ENCODE results near the gene TXLNB. TPM values are rescaled to one million over a fixed set of nuclear protein-coding genes. Genes with fewer than 3 reads are reported as not detected.
A peak's percentile ranks its signal among the peaks of the same experiment; 100 is the strongest.

Gene TXLNB
- total and polyA plus RNA-seq, 2 of the 4 experiments (the other 2 are of a cell fraction), result under 0.01 to 0.05 TPM

DNA sequence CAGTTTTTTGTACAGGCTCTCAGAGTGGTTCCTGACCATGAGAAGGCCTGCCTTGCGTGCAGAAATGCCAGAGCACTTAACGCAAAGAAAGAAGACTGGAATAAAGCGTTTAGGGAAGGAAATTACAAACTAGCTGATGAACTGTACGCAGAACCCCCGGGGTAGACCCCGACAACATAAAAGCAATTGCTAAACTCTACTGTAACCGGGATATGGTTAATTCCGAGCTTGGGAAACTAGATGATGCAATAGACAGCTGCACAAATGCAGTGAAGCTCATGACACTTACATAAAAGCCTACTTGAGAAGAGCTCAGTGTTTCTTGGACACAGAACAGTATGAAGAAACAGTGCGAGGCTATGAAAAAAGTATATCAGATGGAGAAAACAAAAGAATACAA, 47.0 kb upstream of the TXLNB start:
- WGBS, 2 experiments (ENCODE audit: extremely low coverage in 2 of 2, insufficient read length in 1 of 2), result no CpG with 5 or more reads among the region's 9 CpGs
- Histone ChIP-seq H4K5ac (ENCODE audit: low read depth, low read length) (peak overlapping the region; percentile 25; the same call in 1 of the 2 replicates), H3K9ac (ENCODE audit: low read depth, low read length) (no peak overlapping the region), H3K9me1 (ENCODE audit: insufficient read depth, low read length) (no peaks in the 10 kb centered on the region), H2BK15ac (ENCODE audit: low read depth, low read length) (no peak overlapping the region), H3K4me1 (ENCODE audit: control insufficient read depth, insufficient read depth, low read length) (peaks cover 6% of the 10 kb centered on the region), H3K27me3 (ENCODE audit: control insufficient read depth, insufficient read depth, low read length) (no peaks in the 10 kb centered on the region), H3K23ac (ENCODE audit: low read depth, low read length) (no peak overlapping the region), H3K9me3 (ENCODE audit: control insufficient read depth, insufficient read depth, low read length) (no peaks in the 10 kb centered on the region), H4K91ac (ENCODE audit: insufficient read depth, low read depth, low read length) (no peak overlapping the region), H3K79me1 (ENCODE audit: low read depth in 1 of 2, low read length in 2 of 2) (no peaks in the 10 kb centered on the region), H2BK20ac (ENCODE audit: low read depth, low read length) (no peak overlapping the region), H3K4me3 (ENCODE audit: insufficient read depth, low read depth, low read length) (no peak overlapping the region), H2AK5ac (ENCODE audit: low read depth, low read length) (no peak overlapping the region), H2BK5ac (ENCODE audit: low read depth, low read length, poor library complexity, severe bottlenecking) (no peak overlapping the region), H2AK9ac (replicated peaks; ENCODE audit: low read depth, low read length, poor library complexity) (no peak overlapping the region), H2AFZ (replicated peaks; ENCODE audit: low read length, poor library complexity) (no peak overlapping the region), H3K56ac (ENCODE audit: extremely low read depth, insufficient read depth, low read length) (no peak overlapping the region), H3K18ac (ENCODE audit: low read depth, low read length) (0 out of 2 replicates have a peak overlapping the region, but pooled peaks have one; percentile 37), H4K8ac (ENCODE audit: low read depth in 2 of 2, low read length in 2 of 2) (no peak overlapping the region), H3K14ac (replicated peaks; ENCODE audit: low read depth, low read length) (no peak overlapping the region; the same call in 1 of the 2 replicates), H3K36me3 (ENCODE audit: control insufficient read depth, insufficient read depth, low read length) (no peaks in the 10 kb centered on the region), H4K20me1 (ENCODE audit: insufficient read depth, low read length) (no peaks in the 10 kb centered on the region), H3K27ac (ENCODE audit: insufficient read depth, low read length) (peak overlapping the region; percentile 21; the same call in 1 of the 2 replicates), H3K4me2 (ENCODE audit: low read depth, low read length) (no peak overlapping the region), H2BK120ac (ENCODE audit: low read depth, low read length) (no peak overlapping the region), H3K4ac (ENCODE audit: low read depth, low read length) (no peak overlapping the region)
- ATAC-seq (ENCODE audit: low read depth) (no peak; the same call in 1 of the 2 replicates), DNase-seq (peak; percentile 58)
- TF ChIP-seq CEBPB (IDR thresholded peaks at IDR 0.05; ENCODE audit: low read depth, low read length) (peak; percentile 78), MAZ (IDR thresholded peaks at IDR 0.05; ENCODE audit: borderline replicate concordance, low read depth, low read length) (no peak)
- dilution Hi-C loops (cut with HindIII; ENCODE audit: low sequenced_read_pairs, unreplicated experiment), result no loop called here
- intact Hi-C loops (cut with micrococcal nuclease), result no loop called here
- BruUV-seq (replicated peaks), result no TSS peak
- in situ Hi-C loops (cut with MboI; ENCODE audit: low sequenced_read_pairs), result no loop called here
- POLR2A ChIA-PET (ENCODE audit: unreplicated experiment), result no interaction called here
- CTCF ChIA-PET, result interaction anchor here (0.8 kb wide), 1 partner anchor 119 kb away, joined by 3 read pairs; no protein-coding TSS in a partner anchor
